ENCODE results near the gene PADI4. TPM values are rescaled to one million over a fixed set of nuclear protein-coding genes. Genes with fewer than 3 reads are reported as not detected.

PADI4 gene
- total and polyA plus RNA-seq, 8 donors, result 0.77 to 13.8 (median 1.8) TPM

GRCh38 chr1:17301767-17302166 lies 6.2 kb upstream of the PADI4 start:
- Histone ChIP-seq H3K36me3 (no peaks in the 10 kb centered on the region), H3K4me3 (no peak overlapping the region), H3K27me3 (no peaks in the 10 kb centered on the region), H3K4me1 (peaks cover 0 to 17% of the 10 kb centered on the region in 2 donors), H3K27ac (no peak overlapping the region), H3K9me3 (peaks cover 0 to 15% of the 10 kb centered on the region in 2 donors)
- ATAC-seq (no peak), DNase-seq (no peak)
- intact Hi-C loops (cut with DNase I), result no loop called here
- TF ChIP-seq CTCF (IDR thresholded peaks at IDR 0.05), result no peak

GRCh38 chr1:17304151-17304825 lies 3.7 kb upstream of the PADI4 start:
- H3K4me3 ChIP-seq, result no peak overlapping the region
- H3K9me3 ChIP-seq, result peaks cover 0 to 15% of the 10 kb centered on the region in 2 donors
- H3K27me3 ChIP-seq, result peaks cover 0 to 25% of the 10 kb centered on the region in 2 donors
- no peaks in the 10 kb centered on the region for H3K36me3 ChIP-seq
- H3K27ac ChIP-seq, result peak overlapping the region in 1 of 2 donors; percentile 80
- peaks cover 0 to 38% of the 10 kb centered on the region in 2 donors for H3K4me1 ChIP-seq
- peak in 1 of 4 donors; percentile 9 for DNase-seq
- no peak for TF ChIP-seq CTCF (IDR thresholded peaks at IDR 0.05)
- peak; percentile 71 for ATAC-seq
- intact Hi-C loops (cut with DNase I), result no loop called here

- Histone ChIP-seq H3K4me3 (no peak overlapping the region), H3K27me3 (peaks cover 0 to 30% of the 10 kb centered on the region in 2 donors), H3K27ac (peak overlapping the region in 1 of 2 donors; percentile 80), H3K36me3 (no peaks in the 10 kb centered on the region), H3K9me3 (peaks cover 0 to 15% of the 10 kb centered on the region in 2 donors), H3K4me1 (peaks cover 0 to 41% of the 10 kb centered on the region in 2 donors)
- intact Hi-C loops (cut with DNase I), result no loop called here
- DNase-seq (no peak), ATAC-seq (no peak)
- TF ChIP-seq CTCF (IDR thresholded peaks at IDR 0.05), result no peak
Measured at GRCh38 chr1:17304826-17305175, 3.2 kb upstream of the PADI4 start.

GRCh38 chr1:17305576-17306095 lies 2.4 kb upstream of the PADI4 start:
- H3K27me3 ChIP-seq, result peaks cover 0 to 38% of the 10 kb centered on the region in 2 donors
- H3K27ac ChIP-seq, result no peak overlapping the region
- H3K9me3 ChIP-seq, result peaks cover 0 to 14% of the 10 kb centered on the region in 2 donors
- H3K36me3 ChIP-seq, result no peaks in the 10 kb centered on the region
- no peak for TF ChIP-seq CTCF (IDR thresholded peaks at IDR 0.05)
- DNase-seq (no peak), ATAC-seq (no peak)
- intact Hi-C loops (cut with DNase I), result no loop called here
- no peak overlapping the region for H3K4me3 ChIP-seq
- H3K4me1 ChIP-seq, result peaks cover 0 to 49% of the 10 kb centered on the region in 2 donors

GRCh38 chr1:17306407-17306806 lies 1.6 kb upstream of the PADI4 start:
- H3K4me3 ChIP-seq, result no peak overlapping the region
- H3K9me3 ChIP-seq, result peaks cover 0 to 9% of the 10 kb centered on the region in 2 donors
- no peak for DNase-seq
- no peak overlapping the region for H3K27ac ChIP-seq
- ATAC-seq, result no peak
- intact Hi-C loops (cut with DNase I), result no loop called here
- H3K36me3 ChIP-seq, result no peaks in the 10 kb centered on the region
- H3K4me1 ChIP-seq, result peaks cover 0 to 57% of the 10 kb centered on the region in 2 donors
- peaks cover 0 to 46% of the 10 kb centered on the region in 2 donors for H3K27me3 ChIP-seq
- TF ChIP-seq CTCF (IDR thresholded peaks at IDR 0.05), result no peak

All from left lung (tissue), 10 donors.